H1 (cell line): Measurements from ENCODE around the gene UBE2J1.

ENCODE experiments used
- CHD1 ChIP-seq: IDR thresholded peaks from 2 replicates; pipeline ENCODE4 v1.6.1; 2012; ENCODE audit warnings: low read depth, low read length, improper control_type of control experiment
- CHD2 ChIP-seq: IDR thresholded peaks from 2 replicates; pipeline ENCODE4 v1.6.1; 2012; ENCODE audit warnings: low read length, improper control_type of control experiment
- JUN ChIP-seq: IDR thresholded peaks from 2 replicates; pipeline ENCODE4 v1.6.1; 2011; ENCODE audit warnings: low read depth, mild to moderate bottlenecking, improper control_type of control experiment, low read length
- MAFK ChIP-seq: IDR thresholded peaks from 2 replicates; pipeline ENCODE4 v1.6.1; 2012; ENCODE audit warnings: low read depth, mild to moderate bottlenecking, improper control_type of control experiment, low read length
- TF ChIP-seq, protein P1 (sequence below), 3 experiments: IDR thresholded peaks; 1 replicate in 2 of 3; 2 replicates in 1 of 3; pipeline versions ENCODE4 v1.5.1 to v1.6.1; 2011; ENCODE audit warnings: low read length in 3 of 3, mild to moderate bottlenecking in 3 of 3, inconsistent platforms in 2 of 3, low read depth in 1 of 3, moderate library complexity in 1 of 3; ENCODE audit not compliant: insufficient read depth in 1 of 3; ENCODE audit errors: control extremely low read depth in 1 of 3

- TF ChIP-seq JUN (no peak), MAFK (no peak), CHD2 (no peak), CHD1 (no peak)
- TF ChIP-seq, protein P1, sequence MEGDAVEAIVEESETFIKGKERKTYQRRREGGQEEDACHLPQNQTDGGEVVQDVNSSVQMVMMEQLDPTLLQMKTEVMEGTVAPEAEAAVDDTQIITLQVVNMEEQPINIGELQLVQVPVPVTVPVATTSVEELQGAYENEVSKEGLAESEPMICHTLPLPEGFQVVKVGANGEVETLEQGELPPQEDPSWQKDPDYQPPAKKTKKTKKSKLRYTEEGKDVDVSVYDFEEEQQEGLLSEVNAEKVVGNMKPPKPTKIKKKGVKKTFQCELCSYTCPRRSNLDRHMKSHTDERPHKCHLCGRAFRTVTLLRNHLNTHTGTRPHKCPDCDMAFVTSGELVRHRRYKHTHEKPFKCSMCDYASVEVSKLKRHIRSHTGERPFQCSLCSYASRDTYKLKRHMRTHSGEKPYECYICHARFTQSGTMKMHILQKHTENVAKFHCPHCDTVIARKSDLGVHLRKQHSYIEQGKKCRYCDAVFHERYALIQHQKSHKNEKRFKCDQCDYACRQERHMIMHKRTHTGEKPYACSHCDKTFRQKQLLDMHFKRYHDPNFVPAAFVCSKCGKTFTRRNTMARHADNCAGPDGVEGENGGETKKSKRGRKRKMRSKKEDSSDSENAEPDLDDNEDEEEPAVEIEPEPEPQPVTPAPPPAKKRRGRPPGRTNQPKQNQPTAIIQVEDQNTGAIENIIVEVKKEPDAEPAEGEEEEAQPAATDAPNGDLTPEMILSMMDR (IDR thresholded peaks at IDR 0.05; ENCODE audit: control extremely low read depth in 1 of 3, insufficient read depth in 1 of 3, low read depth in 1 of 3, low read length in 3 of 3) = no peak
These were observed 50.8 kb downstream of the UBE2J1 start for GRCh38 chr6:89301586-89302194.
